ENCODE data around the gene CPAMD8.
"Not testable (repeated sequence)": the region's sequence is repeated elsewhere in the genome, so short reads cannot be mapped to it uniquely, and the experiment has no call there.

Gene CPAMD8

DNA sequence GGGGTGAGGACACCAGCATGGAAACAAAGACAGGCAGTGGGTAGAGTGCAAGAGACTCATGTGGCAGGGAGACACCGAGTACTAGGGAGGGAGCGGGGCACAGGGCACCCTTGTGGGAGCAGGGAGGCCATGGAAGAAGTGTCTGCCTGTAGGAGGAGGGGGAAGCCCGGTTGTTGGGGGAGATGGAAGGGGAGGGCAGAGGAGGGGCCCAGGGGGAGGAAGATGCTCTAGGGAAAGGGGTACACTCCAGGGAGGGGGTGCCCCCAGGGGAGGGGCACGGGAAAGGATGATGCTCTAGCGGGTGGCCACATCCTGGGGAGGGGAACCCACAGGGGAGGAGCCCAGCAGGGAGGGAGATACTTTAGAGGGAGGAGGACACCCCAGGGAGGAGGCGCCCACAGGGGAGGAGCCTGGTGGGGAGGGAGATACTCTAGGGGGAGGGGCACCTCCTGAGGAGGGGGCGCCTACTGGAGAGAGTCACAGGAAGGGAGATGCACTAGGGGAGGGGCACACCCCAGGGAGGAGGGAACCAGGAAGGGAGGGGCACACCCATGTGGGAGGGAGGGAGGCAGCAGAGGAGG, 24.9 kb downstream of the CPAMD8 start:
- FAIRE-seq (no peak), DNase-seq (ENCODE audit: insufficient read length, low spot score) (no peak)
- no peak for TF ChIP-seq CTCF (IDR thresholded peaks at IDR 0.05; ENCODE audit: insufficient read depth, missing control alignments)

GRCh38 chr19:16998635-16999194, 27.9 kb downstream of the CPAMD8 start:
- no peak for DNase-seq (ENCODE audit: insufficient read length, low spot score)
- no peak for TF ChIP-seq CTCF (IDR thresholded peaks at IDR 0.05; ENCODE audit: insufficient read depth, missing control alignments)
- FAIRE-seq = no peak

- not testable (repeated sequence) for FAIRE-seq; DNase-seq (ENCODE audit: insufficient read length, low spot score)
Observed at GRCh38 chr19:16996838-16997490, 29.6 kb downstream of the CPAMD8 start.

DNA sequence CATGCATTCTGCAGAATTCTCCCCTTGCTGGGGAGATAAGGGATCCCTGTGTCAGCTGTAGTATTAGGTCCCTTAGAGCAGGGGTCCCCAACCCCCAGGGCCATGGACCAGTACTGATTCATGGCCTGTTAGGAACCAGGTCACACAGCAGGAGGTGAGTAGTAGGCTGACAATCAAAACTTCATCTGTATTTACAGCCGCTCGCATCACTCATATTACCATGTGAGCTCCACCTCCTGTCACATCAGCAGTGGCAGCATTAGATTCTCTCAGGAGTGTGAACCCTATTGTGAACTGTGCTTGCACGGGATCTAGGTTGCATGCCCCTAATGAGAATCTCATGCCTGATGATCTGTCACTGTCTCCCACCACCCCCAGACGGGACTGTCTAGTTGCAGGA, 37.9 kb downstream of the CPAMD8 start:
- no peak for TF ChIP-seq CTCF (IDR thresholded peaks at IDR 0.05; ENCODE audit: insufficient read depth, missing control alignments)
- FAIRE-seq = no peak

GRCh38 chr19:16985403-16985802, 41.2 kb downstream of the CPAMD8 start:
- TF ChIP-seq CTCF (IDR thresholded peaks at IDR 0.05; ENCODE audit: insufficient read depth, missing control alignments) = no peak
- DNase-seq (ENCODE audit: insufficient read length, low spot score) = no peak
- no peak for FAIRE-seq

More for the DNA sequence above, 37.9 kb downstream of the CPAMD8 start:
- no peak for DNase-seq (ENCODE audit: insufficient read length, low spot score)

DNA sequence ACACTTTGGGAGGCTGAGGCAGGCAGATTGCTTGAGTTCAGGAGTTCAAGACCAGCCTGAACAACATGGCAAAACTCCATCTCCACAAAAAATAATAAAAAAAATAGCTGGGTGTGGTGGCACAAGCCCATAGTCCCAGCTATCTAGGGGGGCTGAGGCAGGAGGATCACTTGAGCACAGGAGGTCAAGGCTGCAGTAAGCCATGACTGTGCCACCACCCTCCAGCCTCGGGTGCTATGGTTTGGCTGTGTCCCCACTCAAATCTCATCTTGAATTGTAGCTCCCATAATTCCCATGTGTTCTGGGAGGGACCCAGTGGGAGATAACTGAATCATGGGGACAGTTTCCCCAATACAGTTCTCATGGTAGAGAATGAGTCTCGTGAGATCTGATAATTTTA, 44.0 kb downstream of the CPAMD8 start:
- not testable (repeated sequence) for FAIRE-seq; DNase-seq (ENCODE audit: insufficient read length, low spot score)

- no peak for FAIRE-seq
- no peak for DNase-seq (ENCODE audit: insufficient read length, low spot score)
- TF ChIP-seq CTCF (IDR thresholded peaks at IDR 0.05; ENCODE audit: insufficient read depth, missing control alignments) = no peak
Observed at GRCh38 chr19:16978839-16979802, 47.5 kb downstream of the CPAMD8 start.

All from D721Med (cell line).